Neural cell (in vitro differentiated cells): Measurements from ENCODE around the gene SLC25A4. TPM values are rescaled to one million over a fixed set of nuclear protein-coding genes. Genes with fewer than 3 reads are reported as not detected.

Experiments
- H2AFZ ChIP-seq: fragments of 200-600, 300-800 bp; sonication (generic), shearing (Covaris generic); 2 replicates; pipeline ENCODE4 v1.6.0; 2014; ENCODE audit warnings: low read depth, mild to moderate bottlenecking, antibody characterized with exemption, low read length, moderate library complexity
- H3F3A ChIP-seq: fragments of 200-600 bp; shearing (Covaris generic); 2 replicates; pipeline ENCODE4 v1.6.1; 2016; ENCODE audit warnings: mild to moderate bottlenecking, moderate library complexity, mixed read lengths, antibody characterized with exemption, low read length; ENCODE audit not compliant: insufficient read depth, poor library complexity, severe bottlenecking
- H3K27ac ChIP-seq: fragments of 200-600, 300-800 bp; sonication (generic), shearing (Covaris generic); 2 replicates; pipeline ENCODE4 v1.5.1; 2014; ENCODE audit warnings: mild to moderate bottlenecking, low read length, moderate library complexity
- H3K27me3 ChIP-seq: fragments of 300-800, 200-600 bp; sonication (generic), shearing (Covaris generic); 2 replicates; pipeline ENCODE4 v1.6.0; 2014; ENCODE audit warnings: mild to moderate bottlenecking, low read depth, low read length, moderate library complexity; ENCODE audit not compliant: insufficient read depth
- H3K36me3 ChIP-seq: fragments of 300-800, 200-600 bp; sonication (generic), shearing (Covaris generic); 2 replicates; pipeline ENCODE4 v1.5.1; 2014; ENCODE audit warnings: mild to moderate bottlenecking, antibody characterized with exemption, low read length, moderate library complexity; ENCODE audit not compliant: insufficient read depth
- H3K4me2 ChIP-seq: fragments of 300-800, 200-600 bp; sonication (generic), shearing (Covaris generic); 2 replicates; pipeline ENCODE4 v1.6.0; 2014; ENCODE audit warnings: mild to moderate bottlenecking, low read length
- H3K4me3 ChIP-seq: fragments of 300-800, 200-600 bp; sonication (generic), shearing (Covaris generic); 2 replicates; pipeline ENCODE4 v1.5.1; 2014; ENCODE audit warnings: mild to moderate bottlenecking, low read length, moderate library complexity
- H3K79me2 ChIP-seq: fragments of 200-600 bp; shearing (Covaris generic); replicated peaks from 2 replicates; pipeline ENCODE4 v1.6.0; 2014; ENCODE audit warnings: mild to moderate bottlenecking, low read length, moderate library complexity; ENCODE audit not compliant: insufficient read depth
- H3K9ac ChIP-seq: fragments of 300-800, 200-600 bp; sonication (generic), shearing (Covaris generic); 2 replicates; pipeline ENCODE4 v1.6.1; 2016; ENCODE audit warnings: mild to moderate bottlenecking, low read length, mixed read lengths
- H3K9me2 ChIP-seq: fragments of 200-600 bp; shearing (Covaris generic); 2 replicates; pipeline ENCODE4 v1.6.1; 2016; ENCODE audit warnings: mild to moderate bottlenecking, low read length, mixed read lengths; ENCODE audit not compliant: insufficient read depth
- H3K9me3 ChIP-seq: fragments of 200-600, 300-800 bp; sonication (generic), shearing (Covaris generic); 2 replicates; pipeline ENCODE4 v1.6.1; 2016; ENCODE audit warnings: mild to moderate bottlenecking, mixed run types, low read length, moderate library complexity, mixed read lengths
- H4K20me1 ChIP-seq: fragments of 200-600 bp; shearing (Covaris generic); 2 replicates; pipeline ENCODE4 v1.6.1; 2016; ENCODE audit warnings: mild to moderate bottlenecking, mixed run types; ENCODE audit not compliant: insufficient read depth
- CTCF ChIP-seq: fragments of 450-650 bp; IDR thresholded peaks from 2 replicates; pipeline ENCODE4 v1.5.1; 2014; ENCODE audit warnings: antibody characterized with exemption, mild to moderate bottlenecking, moderate library complexity; ENCODE audit not compliant: poor library complexity, severe bottlenecking
- EZH2 ChIP-seq: fragments of 200-600, 300-800 bp; shearing (Covaris generic), sonication (generic); IDR thresholded peaks from 2 replicates; pipeline ENCODE4 v1.6.1; 2014; ENCODE audit warnings: antibody characterized with exemption, low read length, borderline replicate concordance, mild to moderate bottlenecking; ENCODE audit not compliant: insufficient read depth, poor library complexity, severe bottlenecking
- MXI1 ChIP-seq: fragments of 450-650 bp; conservative IDR thresholded peaks from 2 replicates; pipeline ENCODE4 v1.6.1; 2014; ENCODE audit warnings: antibody characterized with exemption, mild to moderate bottlenecking; ENCODE audit not compliant: poor library complexity, severe bottlenecking
- POLR2AphosphoS5 ChIP-seq: IDR thresholded peaks from 2 replicates; pipeline ENCODE4 v1.6.1; 2012
- RAD21 ChIP-seq: fragments of 450-650 bp; conservative IDR thresholded peaks from 2 replicates; pipeline ENCODE4 v1.6.1; 2014; ENCODE audit warnings: antibody characterized with exemption, mild to moderate bottlenecking, moderate library complexity
- REST ChIP-seq: IDR thresholded peaks from 2 replicates; pipeline ENCODE4 v1.6.1; 2012; ENCODE audit warnings: borderline replicate concordance
- SMC3 ChIP-seq: fragments of 450-650 bp; conservative IDR thresholded peaks from 2 replicates; pipeline ENCODE4 v1.6.1; 2014; ENCODE audit warnings: antibody characterized with exemption, mild to moderate bottlenecking, moderate library complexity; ENCODE audit not compliant: poor library complexity
- TAF1 ChIP-seq: IDR thresholded peaks from 2 replicates; pipeline ENCODE4 v1.6.1; 2012; ENCODE audit warnings: low read depth
- polyA plus RNA-seq: library from polyadenylated mRNA; depleted of rRNA; stranded (reverse); fragments of >200 nt; gene quantifications from 2 replicates; pipeline ENCODE4 v1.2.3, GENCODE V29; 2014

SLC25A4 gene
- polyA plus RNA-seq, 1 donor from 2014 or later: 140 TPM

GRCh38 chr4:185119927-185120630 is 23.0 kb upstream of the SLC25A4 start:
- Histone ChIP-seq H3K4me3 (no peak overlapping the region), H4K20me1 (no peaks in the 10 kb centered on the region), H3K27ac (no peak overlapping the region), H3K9me2 (no peaks in the 10 kb centered on the region), H3K27me3 (peaks cover 2% of the 10 kb centered on the region), H3K79me2 (no peaks in the 10 kb centered on the region), H2AFZ (no peak overlapping the region), H3K9me3 (no peaks in the 10 kb centered on the region), H3K36me3 (no peaks in the 10 kb centered on the region), H3F3A (no peaks in the 10 kb centered on the region), H3K9ac (no peak overlapping the region), H3K4me2 (no peak overlapping the region)
- no peak for TF ChIP-seq REST
- TF ChIP-seq MXI1: no peak

- Histone ChIP-seq H3K79me2 (no peaks in the 10 kb centered on the region), H3K9me3 (no peaks in the 10 kb centered on the region), H3K27ac (no peak overlapping the region), H3K4me3 (no peak overlapping the region), H3K36me3 (no peaks in the 10 kb centered on the region), H3K4me2 (no peak overlapping the region), H3F3A (no peaks in the 10 kb centered on the region), H3K9ac (no peak overlapping the region), H3K27me3 (peaks cover 2% of the 10 kb centered on the region), H2AFZ (no peak overlapping the region), H4K20me1 (no peaks in the 10 kb centered on the region), H3K9me2 (no peaks in the 10 kb centered on the region)
- TF ChIP-seq RAD21: no peak
- TF ChIP-seq EZH2: no peak
- TF ChIP-seq TAF1: no peak
Measured at GRCh38 chr4:185120631-185120946, 22.5 kb upstream of the SLC25A4 start.

- no peaks in the 10 kb centered on the region for H3K36me3 ChIP-seq
Measured at GRCh38 chr4:185122681-185123345, 20.3 kb upstream of the SLC25A4 start.

More at GRCh38 chr4:185122681-185123345, 20.3 kb upstream of the SLC25A4 start:
- peaks cover 14% of the 10 kb centered on the region for H3K27me3 ChIP-seq
- no peak overlapping the region for H2AFZ ChIP-seq
- H4K20me1 ChIP-seq: no peaks in the 10 kb centered on the region
- H3K9me3 ChIP-seq: no peaks in the 10 kb centered on the region
- TF ChIP-seq MXI1: no peak
- TF ChIP-seq CTCF: no peak
- no peak for TF ChIP-seq TAF1
- no peak for TF ChIP-seq POLR2AphosphoS5
- TF ChIP-seq REST: no peak
- TF ChIP-seq SMC3: no peak
- no peak for TF ChIP-seq RAD21
- H3K79me2 ChIP-seq: no peaks in the 10 kb centered on the region
- H3K9ac ChIP-seq: no peak overlapping the region
- H3K4me2 ChIP-seq: no peak overlapping the region
- no peaks in the 10 kb centered on the region for H3K9me2 ChIP-seq
- no peak overlapping the region for H3K4me3 ChIP-seq
- H3K27ac ChIP-seq: no peak overlapping the region
- no peaks in the 10 kb centered on the region for H3F3A ChIP-seq
